ENCODE data around the gene RASAL2.
"Not testable (repeated sequence)": the region's sequence is repeated elsewhere in the genome, so short reads cannot be mapped to it uniquely, and the experiment has no call there.

Gene RASAL2

GRCh38 chr1:178301141-178301540 lies 207.2 kb downstream of the RASAL2 start:
- DNase-seq = no peak

GRCh38 chr1:178307264-178307663 lies 213.4 kb downstream of the RASAL2 start:
- no peak for DNase-seq

DNA sequence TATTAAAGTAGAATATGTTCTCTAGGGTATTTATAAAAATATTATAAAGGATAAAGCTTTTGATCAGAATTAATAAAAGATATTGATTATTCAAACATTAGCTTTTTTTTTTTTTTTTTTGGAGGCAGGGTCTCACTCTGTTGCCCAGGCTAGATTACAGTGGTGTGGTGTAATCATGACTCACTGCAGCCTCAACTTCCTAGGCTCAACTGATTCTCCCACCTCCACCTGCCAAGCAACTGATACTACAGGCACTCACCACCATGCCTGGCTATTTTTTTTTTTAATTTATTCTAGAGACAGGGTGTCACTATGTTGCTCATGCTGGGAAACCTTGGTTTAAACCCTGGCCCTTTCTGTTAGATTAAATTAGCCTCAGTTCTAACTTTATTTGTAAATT lies 214.5 kb downstream of the RASAL2 start:
- no peak for DNase-seq

GRCh38 chr1:178310685-178311105 lies 216.8 kb downstream of the RASAL2 start:
- DNase-seq = peak; percentile 36

DNA sequence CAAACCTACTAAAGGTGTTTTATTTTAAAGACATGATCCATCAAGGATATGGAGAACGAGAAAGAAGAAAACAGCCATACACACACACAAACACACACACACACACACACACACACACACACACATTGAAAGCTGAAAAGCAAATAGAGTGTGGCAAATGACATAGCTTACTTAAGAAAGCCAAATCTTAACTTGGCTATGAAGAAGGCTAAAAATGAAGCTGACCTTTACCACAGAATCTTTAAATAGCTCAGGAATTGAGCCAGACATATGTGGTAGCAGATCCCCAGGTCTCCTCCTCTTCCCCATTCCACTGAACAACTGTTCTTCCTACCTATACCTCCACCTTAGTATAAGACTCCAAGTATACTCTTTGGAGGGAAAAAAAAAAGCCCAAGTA lies 217.3 kb downstream of the RASAL2 start:
- no peak for DNase-seq

- DNase-seq = not testable (repeated sequence)
Measured at GRCh38 chr1:178320280-178320982, 226.5 kb downstream of the RASAL2 start.

DNA sequence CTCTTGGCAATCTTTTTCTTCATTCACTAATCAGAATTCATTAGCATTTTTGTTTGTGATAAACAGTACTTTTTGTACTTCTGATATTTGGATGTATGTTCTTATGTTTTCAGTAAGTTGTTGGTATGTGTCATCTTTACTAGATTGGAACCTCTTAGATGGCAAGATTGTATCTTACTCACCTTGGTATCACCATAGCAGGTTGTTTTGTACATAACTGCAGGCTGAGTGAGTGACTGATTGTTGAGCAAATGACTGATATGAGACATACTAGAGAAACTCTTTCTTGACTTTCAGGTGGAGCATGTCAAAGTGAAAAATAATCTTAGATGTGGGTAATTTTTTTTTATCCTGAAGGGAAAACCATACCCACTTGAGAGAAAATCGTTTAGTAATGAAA lies 229.2 kb downstream of the RASAL2 start:
- no peak for DNase-seq

DNA sequence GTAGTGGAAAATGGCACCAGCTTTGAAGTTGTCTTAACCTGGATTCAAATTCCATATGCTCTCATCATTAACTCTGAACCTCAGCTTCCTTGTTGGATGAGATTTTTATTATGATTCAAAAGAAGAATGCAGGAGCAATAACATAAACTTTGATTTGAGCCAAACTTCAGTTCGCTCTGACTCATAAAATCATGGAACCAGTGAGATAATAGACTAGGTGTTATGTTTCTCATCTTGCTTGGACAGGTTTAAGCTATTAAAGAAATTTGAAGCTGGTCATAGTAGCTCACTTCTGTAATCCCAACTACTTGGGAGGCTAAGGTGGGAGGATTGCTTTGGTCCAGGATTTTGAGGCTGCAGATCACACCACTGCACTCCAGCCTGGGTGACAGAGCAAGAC lies 230.1 kb downstream of the RASAL2 start:
- no peak for DNase-seq

DNA sequence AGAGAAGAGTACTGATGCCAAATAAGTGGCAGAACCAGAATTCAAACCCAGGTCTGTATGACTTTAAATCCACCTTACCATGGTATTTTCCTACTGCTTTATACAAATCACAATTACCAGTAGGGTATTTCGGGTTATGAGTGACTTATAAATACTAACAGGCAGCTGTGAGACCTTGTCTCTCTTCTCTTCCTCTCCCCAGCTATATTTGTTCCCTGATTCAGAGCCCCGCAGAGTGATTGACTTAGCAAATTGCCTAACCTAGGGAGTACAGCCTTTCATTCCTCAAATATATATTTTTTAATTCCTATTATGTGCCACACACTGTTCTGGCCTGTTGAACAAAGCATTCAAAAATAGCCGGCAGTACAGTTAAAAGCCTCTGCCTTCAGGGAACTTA lies 234.8 kb downstream of the RASAL2 start:
- no peak for DNase-seq

DNA sequence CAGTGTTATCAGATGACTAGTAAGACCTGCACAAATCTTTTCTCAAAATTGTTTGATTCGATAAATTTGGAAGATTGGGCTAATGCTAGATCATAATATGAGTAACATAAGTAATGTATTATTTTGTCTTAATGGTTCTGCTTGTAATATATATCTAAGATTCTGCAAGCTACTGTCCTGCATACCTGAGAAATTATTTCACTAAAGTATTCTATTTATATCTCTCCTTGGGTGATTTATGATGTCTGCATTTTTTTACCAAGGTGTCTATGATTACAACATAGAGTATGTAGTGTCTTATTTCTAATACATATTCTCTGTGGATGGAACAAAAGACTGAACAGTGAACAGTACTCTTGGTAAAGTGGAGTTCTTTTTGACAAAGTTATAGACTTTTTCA lies 236.2 kb downstream of the RASAL2 start:
- DNase-seq = no peak

DNA sequence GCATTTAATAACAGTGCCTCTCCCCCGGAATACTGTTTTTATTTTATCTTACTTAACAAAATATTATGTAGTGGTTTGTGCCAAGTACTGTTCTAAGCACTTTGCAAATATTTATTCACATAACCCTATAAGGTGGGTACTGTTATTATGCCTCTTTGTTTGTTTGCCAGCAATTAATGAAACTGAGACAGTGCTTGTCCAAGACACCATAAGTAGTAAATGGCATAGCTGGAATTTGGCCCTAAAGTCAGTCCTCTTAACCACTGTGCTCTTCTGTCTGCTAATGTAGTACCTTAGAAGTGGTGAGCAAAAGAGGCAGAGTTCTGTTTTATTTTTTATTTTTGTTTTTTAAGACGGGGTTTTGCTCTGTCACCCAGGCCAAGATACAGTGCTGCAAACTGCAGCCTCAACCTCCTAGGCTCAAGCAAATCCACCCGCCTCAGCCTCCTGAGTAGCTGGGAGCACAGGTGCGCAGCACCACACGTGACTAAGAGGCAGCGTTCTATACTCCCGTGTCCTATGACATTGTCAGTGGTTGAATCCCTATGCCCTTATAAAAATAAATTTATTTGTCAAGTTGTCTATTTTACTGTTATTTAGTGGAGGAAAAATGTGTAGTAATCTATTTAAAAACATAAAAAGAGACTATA lies 237.1 kb downstream of the RASAL2 start:
- DNase-seq = no peak

GRCh38 chr1:178335426-178335825 lies 241.5 kb downstream of the RASAL2 start:
- no peak for DNase-seq

DNA sequence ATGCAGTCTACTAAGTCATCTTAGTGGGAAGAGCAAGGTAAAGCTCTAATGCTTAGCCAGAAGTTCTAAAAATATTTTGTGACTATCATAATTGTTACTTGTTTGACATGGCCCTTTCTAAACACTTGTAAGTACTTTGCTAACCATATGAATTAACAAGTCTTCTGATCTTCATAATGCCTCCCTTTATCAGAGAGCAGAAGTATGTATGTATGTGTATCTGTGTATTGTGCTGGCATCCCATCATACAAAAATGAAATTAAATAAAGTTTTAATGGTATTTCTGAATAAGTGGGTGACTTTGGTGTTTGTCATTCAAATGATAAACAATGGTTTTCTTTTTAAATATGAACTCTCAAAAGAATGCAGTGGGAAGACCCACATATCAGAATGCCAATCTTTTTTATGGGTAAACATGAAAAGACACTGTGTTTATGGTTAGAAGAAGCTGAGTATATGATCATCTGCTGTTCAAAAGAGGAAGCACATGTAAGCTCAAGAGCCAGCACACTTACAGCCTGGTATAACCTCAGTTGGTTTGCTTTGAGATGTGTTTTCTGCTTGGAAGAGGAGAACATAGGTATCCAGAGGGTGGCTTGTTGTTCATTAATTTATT lies 243.3 kb downstream of the RASAL2 start:
- no peak for DNase-seq

- no peak for DNase-seq
Measured at GRCh38 chr1:178339834-178340233, 245.9 kb downstream of the RASAL2 start.

DNA sequence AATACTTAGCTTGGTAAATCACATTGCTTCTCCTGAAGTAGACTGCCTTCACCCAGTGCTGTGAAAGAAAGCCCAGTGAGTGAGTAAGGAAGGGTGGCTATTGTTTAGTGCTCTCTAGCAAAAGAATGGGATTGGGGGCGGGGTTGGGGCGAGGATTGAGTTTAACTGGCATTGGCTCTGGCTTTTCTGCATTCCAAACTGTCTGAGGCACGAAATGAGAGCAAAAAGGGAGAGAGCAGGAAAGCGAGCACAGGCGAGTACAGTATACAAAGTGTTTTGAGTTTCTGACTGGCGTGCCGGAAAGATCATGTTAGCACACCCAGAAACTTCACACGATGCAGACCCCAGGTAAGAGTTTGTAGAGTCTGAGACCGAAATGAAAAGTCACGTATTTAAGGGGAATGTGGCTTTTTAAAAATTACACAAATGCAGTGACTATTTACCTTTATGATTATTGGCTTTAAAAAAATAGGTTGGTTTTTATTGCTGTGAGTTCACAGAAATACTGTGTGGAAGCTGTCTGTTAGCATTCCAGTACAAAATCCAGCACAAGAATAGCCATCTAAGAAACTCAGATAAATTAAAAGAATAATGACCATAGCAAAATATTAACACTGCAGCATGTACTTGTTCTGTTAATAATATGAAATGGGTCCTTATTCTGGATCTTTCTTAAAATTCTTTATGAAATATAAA lies 247.5 kb downstream of the RASAL2 start:
- peak; percentile 48 for DNase-seq

- no peak for DNase-seq
Measured at GRCh38 chr1:178342745-178343144, 248.8 kb downstream of the RASAL2 start.

- peak; percentile 77 for DNase-seq
Measured at GRCh38 chr1:178344513-178345091, 250.7 kb downstream of the RASAL2 start.

DNA sequence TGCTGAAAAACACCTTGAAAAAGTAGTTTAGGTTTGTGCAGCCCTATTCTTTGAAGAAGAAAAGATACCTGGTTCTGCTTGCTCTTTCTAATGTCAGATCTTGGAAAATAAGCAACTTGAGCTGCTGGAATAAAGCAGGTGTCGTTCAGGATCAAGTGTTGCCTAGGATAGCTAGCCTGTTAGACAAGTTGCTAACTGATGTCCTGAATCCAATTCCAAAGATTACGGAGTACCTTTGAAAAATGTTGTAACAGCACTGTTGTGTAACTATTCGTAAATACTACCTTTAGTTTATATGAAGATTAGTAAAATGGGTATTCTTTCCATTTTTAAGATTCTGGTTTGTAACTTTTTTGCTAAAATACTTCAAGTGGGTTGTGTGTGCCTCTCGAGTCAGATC lies 251.3 kb downstream of the RASAL2 start:
- no peak for DNase-seq

DNA sequence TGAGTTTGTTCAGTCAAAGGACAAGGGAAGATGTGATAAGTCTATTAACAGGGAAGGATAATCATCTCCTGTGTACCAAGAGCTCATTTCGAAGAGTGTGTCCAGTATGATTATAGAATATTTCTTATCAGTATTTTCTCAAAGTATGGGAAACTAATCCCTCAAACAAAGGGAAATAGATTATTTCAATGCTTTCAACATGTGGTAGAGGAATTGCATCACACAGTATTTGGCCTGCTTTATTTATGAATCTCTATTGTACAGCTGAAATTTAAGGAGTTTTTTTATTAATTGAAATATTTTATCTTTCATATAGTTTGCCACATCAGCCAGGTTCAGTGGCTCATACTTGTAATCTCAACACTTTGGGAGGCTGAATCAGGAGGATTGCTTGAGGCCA lies 251.9 kb downstream of the RASAL2 start:
- DNase-seq = no peak

DNA sequence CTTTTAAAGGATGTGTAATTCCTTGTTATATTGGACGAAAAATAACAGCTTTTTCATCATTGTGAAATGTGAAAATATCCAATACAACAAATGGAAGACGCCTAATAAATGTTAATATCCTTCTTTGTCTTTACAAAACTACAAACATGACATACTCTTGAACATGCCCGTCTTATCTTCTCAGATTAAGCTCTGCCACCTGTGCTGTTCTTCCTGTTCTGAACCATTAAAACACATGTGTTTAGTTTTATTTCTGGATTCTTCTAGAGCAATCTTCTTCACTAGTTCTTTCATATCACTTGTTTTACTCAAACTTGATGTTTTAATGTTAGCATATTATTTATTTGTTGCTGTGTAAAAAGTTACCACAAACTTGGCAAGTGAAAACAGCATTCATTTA lies 255.9 kb downstream of the RASAL2 start:
- no peak for DNase-seq

- DNase-seq = not testable (repeated sequence)
Measured at GRCh38 chr1:178351911-178352310, 258.0 kb downstream of the RASAL2 start.

- DNase-seq = no peak
Measured at GRCh38 chr1:178352790-178353416, 259.0 kb downstream of the RASAL2 start.

DNA sequence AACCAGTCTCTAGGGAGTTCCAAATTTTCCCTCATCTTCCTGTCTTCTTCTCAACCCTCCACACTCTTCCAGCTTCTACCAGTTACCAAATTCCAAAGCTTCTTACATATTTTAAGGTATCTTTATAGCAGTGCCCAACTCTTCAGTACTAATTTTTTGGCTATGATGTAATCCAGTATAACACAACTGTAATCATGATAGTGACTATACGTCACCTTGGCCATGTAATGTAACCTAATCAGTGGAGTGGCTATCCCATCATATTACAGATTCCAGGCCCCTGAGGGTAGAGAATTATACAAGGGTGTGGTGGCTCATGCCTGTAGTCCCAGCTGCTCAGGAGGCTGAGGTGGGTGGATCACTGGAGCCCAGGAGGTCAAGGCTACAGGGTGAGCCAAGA lies 259.6 kb downstream of the RASAL2 start:
- no peak for DNase-seq

Measured in amniotic stem cell (primary cell).